Activated CD8-positive, alpha-beta memory T cell treated with anti-CD3 and anti-CD28 coated beads for 1 hour (primary cell): ENCODE data around the gene TUBA8.
"Not testable (repeated sequence)": the region's sequence is repeated elsewhere in the genome, so short reads cannot be mapped to it uniquely, and the experiment has no call there.

Source experiments
- DNase-seq, 2 donors: peaks; one replicate each; pipeline ENCODE4 v3.0.0-alpha.2; 2020; ENCODE audit warnings: low read depth in 1 of 2; ENCODE audit errors: extremely low read depth in 1 of 2

Gene TUBA8

DNA sequence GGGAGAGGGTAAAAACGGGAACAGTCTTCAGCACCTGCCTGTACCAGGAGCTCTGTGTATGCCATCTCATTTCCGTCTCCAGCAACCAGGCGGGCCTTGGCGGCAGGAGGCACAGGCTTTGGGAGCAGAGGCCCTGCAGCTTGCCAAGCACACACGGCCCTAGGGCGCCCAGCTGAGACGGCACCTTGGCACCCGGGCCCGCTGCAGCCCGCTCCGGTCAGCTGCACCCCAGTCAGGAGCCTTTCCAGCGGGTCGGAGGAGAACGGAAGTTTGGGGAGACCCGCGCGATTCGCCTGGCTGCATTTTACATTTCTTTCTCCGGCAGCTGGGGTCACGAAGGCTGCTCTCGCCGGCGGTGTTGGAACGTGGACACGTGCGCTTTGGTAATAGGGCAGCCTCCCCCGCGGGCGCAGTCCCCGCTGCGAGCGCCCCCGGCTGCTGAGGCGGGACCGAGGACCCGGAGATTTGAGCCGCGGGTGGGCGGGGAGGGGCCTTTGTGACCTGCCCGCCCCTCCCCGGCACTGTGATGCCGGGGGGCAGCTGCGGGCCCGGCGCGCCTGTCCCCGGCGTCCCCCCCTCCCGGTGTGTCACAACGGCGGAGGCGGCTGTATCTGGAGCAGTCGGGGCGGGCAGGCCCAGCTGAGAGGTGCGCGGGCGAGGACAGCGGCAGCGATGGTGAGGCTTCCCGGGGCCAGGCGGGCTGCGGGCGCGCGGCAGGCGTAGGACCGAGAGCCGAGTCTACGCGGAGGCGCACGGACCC, at the start of gene TUBA8:
Gene TUBA8, plus strand, starts transcription at position 616 of the 760 bp plus-strand sequence. Its CDS starts 57 bp downstream, at position 673.
- no peak for DNase-seq

DNA sequence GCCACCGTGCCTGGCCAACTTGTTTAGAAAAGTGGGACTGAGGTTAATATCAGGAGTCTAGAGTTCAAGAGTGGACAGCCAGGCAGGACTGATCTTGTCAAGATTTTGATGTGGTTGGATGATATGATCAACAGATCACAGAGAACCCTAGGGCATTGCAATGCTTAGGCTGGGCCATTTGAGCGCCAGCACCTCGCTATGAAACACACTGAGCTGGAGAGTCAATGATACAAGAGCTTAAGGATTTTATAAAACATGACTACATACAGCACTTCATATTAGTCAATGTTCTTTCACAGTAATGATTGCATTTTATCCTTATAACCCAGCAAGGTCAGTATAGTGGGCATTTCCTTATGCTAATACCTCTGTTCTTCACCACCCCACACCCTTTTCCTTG, 48.2 kb upstream of the TUBA8 start:
- DNase-seq = no peak

- no peak for DNase-seq
Observed at GRCh38 chr22:18063306-18063705, 47.3 kb upstream of the TUBA8 start.

DNA sequence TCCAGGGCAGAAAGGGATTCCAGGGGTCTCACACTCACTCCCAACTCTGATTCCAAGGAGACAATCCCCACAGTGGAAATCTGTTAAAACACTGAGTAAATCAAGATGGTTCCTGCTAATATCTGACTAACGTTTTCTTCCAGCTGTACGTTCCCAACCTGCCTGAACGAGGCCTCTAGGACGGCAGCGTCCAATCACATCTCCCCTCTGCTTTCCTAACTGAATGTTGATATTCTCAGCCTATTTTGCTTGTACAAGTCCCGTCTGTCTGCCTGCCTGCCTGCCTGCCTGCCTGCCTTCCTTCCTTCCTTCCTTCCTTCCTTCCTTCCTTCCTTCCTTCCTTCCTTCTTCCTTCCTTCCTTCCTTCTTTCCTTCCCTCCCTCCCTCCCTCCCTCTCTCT, 46.9 kb upstream of the TUBA8 start:
- DNase-seq = not testable (repeated sequence)

DNA sequence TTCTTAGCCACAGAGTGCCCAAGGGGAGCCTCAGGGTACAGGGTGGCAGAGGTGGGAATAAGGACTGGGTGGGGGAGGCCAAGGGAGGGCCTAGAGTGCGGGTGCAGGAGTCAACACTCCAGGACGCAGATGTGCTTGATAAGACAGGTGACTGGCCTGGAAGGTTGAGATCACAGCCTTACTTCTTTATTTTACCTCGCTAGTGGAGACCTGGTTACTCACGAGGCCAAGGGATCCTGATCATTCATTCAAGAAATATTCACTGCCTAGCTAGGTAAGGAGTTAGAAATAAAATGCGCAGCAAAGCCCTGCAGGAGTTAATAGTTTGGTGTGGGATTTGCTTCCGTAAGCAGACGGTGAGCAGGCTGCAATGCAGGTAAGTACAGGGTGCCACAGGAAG, 46.0 kb upstream of the TUBA8 start:
- DNase-seq = no peak

DNA sequence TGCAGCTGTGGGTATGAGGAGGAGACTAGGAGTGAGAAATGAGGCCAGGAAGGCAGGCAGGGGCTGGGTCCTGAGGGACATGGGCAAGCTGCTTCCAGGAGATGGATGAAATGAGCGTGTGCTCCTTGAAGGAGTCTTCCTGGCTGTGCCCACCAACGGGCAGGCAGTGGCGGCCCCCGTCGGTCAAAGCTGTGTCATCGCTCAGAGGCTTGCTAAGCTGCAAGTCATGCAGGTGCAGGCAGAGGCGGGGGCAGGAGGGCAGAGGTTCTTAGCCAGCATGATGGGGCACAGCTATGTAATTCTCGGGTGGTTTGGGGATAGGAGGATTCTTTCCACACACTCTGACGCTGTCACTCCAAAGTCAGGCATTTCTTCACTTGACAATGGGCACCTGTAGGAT, 45.4 kb upstream of the TUBA8 start:
- DNase-seq = no peak

- DNase-seq = no peak
Observed at GRCh38 chr22:18066181-18066859, 44.3 kb upstream of the TUBA8 start.

DNA sequence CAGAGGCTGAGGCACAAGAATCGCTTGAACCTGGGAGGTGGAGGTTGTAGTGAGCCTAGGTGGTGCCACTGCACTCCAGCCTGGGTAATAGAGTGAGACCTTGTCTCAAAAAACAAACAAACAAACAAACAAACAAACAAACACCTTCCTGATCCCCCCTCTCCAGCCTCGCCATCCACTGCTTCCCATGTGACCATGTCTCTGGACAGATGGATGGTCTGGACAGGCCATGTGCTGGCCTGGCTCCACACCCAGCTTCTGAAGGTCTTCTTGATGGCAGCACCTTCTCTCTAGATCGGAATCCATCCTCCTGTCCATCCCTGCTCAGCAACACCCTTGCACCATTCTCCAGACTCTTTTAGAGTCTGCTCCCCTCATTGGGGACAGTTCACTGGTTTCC, 43.5 kb upstream of the TUBA8 start:
- no peak for DNase-seq

- DNase-seq = no peak
Observed at GRCh38 chr22:18067548-18068341, 42.9 kb upstream of the TUBA8 start.

GRCh38 chr22:18068381-18068988, 42.1 kb upstream of the TUBA8 start:
- DNase-seq = no peak

GRCh38 chr22:18069041-18069440, 41.6 kb upstream of the TUBA8 start:
- no peak for DNase-seq

DNA sequence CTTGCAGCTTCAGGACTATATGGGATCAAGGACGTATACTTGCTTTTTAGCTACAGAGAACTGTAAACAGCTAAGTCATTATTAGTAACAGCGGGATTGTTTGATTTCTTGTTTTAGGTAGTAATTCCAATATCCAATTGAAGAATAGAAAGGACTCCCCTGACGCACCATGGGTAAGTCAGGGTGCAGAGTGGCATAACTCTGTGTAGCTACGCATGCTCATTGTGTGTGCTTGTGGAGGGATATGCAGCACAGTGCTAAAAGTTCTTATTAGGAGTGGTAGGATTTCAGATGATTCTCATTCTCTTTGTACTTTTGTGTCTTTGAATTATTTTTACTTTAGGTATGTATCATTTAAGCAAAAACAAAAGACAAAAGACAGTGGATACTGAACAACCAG, 40.6 kb upstream of the TUBA8 start:
- no peak for DNase-seq

GRCh38 chr22:18070556-18071306, 39.9 kb upstream of the TUBA8 start:
- DNase-seq = no peak

DNA sequence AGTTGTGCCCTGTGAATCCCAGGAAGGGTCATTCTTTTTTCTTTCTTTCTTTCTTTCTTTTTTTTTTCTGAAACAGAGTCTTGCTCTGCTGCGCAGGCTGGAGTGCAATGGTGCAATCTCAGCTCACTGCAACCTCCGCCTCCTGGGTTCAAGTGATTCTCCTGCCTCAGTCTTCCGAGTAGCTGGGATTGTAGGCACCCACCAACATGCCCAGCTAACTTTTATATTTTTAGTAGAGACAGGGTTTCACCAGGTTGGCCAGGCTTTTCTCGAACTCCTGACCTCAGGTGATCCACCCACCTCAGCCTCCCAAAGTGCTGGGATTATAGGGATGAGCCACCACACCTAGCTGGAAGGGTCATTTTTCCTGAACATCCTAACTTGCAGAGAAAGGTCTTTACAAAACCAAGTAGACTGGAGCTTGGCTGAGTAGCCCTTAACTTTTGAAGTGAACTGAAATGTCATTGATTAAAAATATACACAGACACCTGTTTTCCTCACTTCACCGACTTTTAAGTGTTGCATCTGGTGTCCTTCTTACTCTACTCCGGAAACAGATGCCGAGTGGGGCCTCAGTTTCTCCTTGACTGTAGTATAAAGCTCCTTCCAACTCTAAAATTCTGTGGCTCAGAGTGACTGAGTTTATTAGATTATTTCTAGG, 39.2 kb upstream of the TUBA8 start:
- DNase-seq = not testable (repeated sequence)

DNA sequence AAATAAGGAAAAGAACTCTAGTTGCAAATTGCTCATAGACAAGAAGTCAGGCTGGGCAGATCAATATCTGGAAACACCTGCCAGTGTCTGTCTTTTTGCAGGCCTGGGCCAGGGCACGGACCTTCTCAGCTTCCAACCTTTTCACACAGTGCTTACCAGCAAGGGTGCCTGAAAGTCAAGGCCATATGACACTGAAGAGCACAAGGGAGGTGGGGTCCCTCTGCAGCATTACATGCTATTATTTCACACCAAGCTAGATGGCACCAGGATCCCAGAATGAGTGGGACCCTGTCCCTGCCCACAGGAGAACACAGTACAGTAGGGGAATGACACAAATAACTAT, 38.7 kb upstream of the TUBA8 start:
- DNase-seq = no peak

- DNase-seq = no peak
Observed at GRCh38 chr22:18073467-18073866, 37.1 kb upstream of the TUBA8 start.

GRCh38 chr22:18073927-18074326, 36.7 kb upstream of the TUBA8 start:
- DNase-seq = not testable (repeated sequence)

DNA sequence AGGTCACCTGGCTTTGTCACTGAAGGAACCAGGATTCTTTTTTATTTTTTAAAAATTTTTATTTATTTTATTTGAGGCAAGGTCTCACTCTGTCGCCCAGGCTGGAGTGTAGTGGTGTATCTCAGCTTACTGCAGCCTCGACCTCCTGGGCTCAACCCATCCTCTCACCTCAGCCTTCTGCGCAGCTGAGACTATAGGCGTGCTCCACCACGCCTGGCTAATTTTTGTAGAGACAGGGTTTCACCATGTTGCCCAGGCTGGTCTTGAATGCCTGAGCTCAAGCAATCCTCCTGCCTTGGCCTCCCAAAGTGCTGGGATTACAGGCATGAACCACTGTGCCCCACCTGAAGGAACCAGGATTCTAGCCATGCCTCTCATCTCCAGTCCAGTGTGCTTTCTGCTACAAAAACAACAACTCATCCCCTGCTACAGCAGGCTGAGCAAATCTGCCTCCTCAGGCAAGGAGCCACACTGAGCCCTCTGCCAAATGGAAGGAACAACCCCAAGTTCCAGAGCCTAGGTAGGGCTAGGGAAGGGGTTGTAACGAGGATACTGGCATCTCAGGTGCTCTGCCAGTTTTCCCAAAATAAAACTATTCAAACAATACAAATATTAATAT, 35.4 kb upstream of the TUBA8 start:
- DNase-seq = no peak

GRCh38 chr22:18075720-18076497, 34.7 kb upstream of the TUBA8 start:
- DNase-seq = no peak
